Neural cell (in vitro differentiated cells): ENCODE results near the gene PPP2R2D. TPM values are rescaled to one million over a fixed set of nuclear protein-coding genes. Genes with fewer than 3 reads are reported as not detected.
A peak's percentile ranks its signal among the peaks of the same experiment; 100 is the strongest.

Experiments used
- H2AFZ ChIP-seq: fragments of 200-600, 300-800 bp; sonication (generic), shearing (Covaris generic); 2 replicates; pipeline ENCODE4 v1.6.0; 2014; ENCODE audit warnings: low read depth, mild to moderate bottlenecking, antibody characterized with exemption, low read length, moderate library complexity
- H3F3A ChIP-seq: fragments of 200-600 bp; shearing (Covaris generic); 2 replicates; pipeline ENCODE4 v1.6.1; 2016; ENCODE audit warnings: mild to moderate bottlenecking, moderate library complexity, mixed read lengths, antibody characterized with exemption, low read length; ENCODE audit not compliant: insufficient read depth, poor library complexity, severe bottlenecking
- H3K27ac ChIP-seq: fragments of 200-600, 300-800 bp; sonication (generic), shearing (Covaris generic); 2 replicates; pipeline ENCODE4 v1.5.1; 2014; ENCODE audit warnings: mild to moderate bottlenecking, low read length, moderate library complexity
- H3K27me3 ChIP-seq: fragments of 300-800, 200-600 bp; sonication (generic), shearing (Covaris generic); 2 replicates; pipeline ENCODE4 v1.6.0; 2014; ENCODE audit warnings: mild to moderate bottlenecking, low read depth, low read length, moderate library complexity; ENCODE audit not compliant: insufficient read depth
- H3K36me3 ChIP-seq: fragments of 300-800, 200-600 bp; sonication (generic), shearing (Covaris generic); 2 replicates; pipeline ENCODE4 v1.5.1; 2014; ENCODE audit warnings: mild to moderate bottlenecking, antibody characterized with exemption, low read length, moderate library complexity; ENCODE audit not compliant: insufficient read depth
- H3K4me2 ChIP-seq: fragments of 300-800, 200-600 bp; sonication (generic), shearing (Covaris generic); 2 replicates; pipeline ENCODE4 v1.6.0; 2014; ENCODE audit warnings: mild to moderate bottlenecking, low read length
- H3K4me3 ChIP-seq: fragments of 300-800, 200-600 bp; sonication (generic), shearing (Covaris generic); 2 replicates; pipeline ENCODE4 v1.5.1; 2014; ENCODE audit warnings: mild to moderate bottlenecking, low read length, moderate library complexity
- H3K79me2 ChIP-seq: fragments of 200-600 bp; shearing (Covaris generic); replicated peaks from 2 replicates; pipeline ENCODE4 v1.6.0; 2014; ENCODE audit warnings: mild to moderate bottlenecking, low read length, moderate library complexity; ENCODE audit not compliant: insufficient read depth
- H3K9ac ChIP-seq: fragments of 300-800, 200-600 bp; sonication (generic), shearing (Covaris generic); 2 replicates; pipeline ENCODE4 v1.6.1; 2016; ENCODE audit warnings: mild to moderate bottlenecking, low read length, mixed read lengths
- H3K9me2 ChIP-seq: fragments of 200-600 bp; shearing (Covaris generic); 2 replicates; pipeline ENCODE4 v1.6.1; 2016; ENCODE audit warnings: mild to moderate bottlenecking, low read length, mixed read lengths; ENCODE audit not compliant: insufficient read depth
- H3K9me3 ChIP-seq: fragments of 200-600, 300-800 bp; sonication (generic), shearing (Covaris generic); 2 replicates; pipeline ENCODE4 v1.6.1; 2016; ENCODE audit warnings: mild to moderate bottlenecking, mixed run types, low read length, moderate library complexity, mixed read lengths
- H4K20me1 ChIP-seq: fragments of 200-600 bp; shearing (Covaris generic); 2 replicates; pipeline ENCODE4 v1.6.1; 2016; ENCODE audit warnings: mild to moderate bottlenecking, mixed run types; ENCODE audit not compliant: insufficient read depth
- EP300 ChIP-seq: fragments of 450-650 bp; conservative IDR thresholded peaks from 2 replicates; pipeline ENCODE4 v1.6.1; 2014; ENCODE audit warnings: antibody characterized with exemption, mild to moderate bottlenecking, moderate library complexity; ENCODE audit not compliant: poor library complexity, severe bottlenecking
- EZH2 ChIP-seq: fragments of 200-600, 300-800 bp; shearing (Covaris generic), sonication (generic); IDR thresholded peaks from 2 replicates; pipeline ENCODE4 v1.6.1; 2014; ENCODE audit warnings: antibody characterized with exemption, low read length, borderline replicate concordance, mild to moderate bottlenecking; ENCODE audit not compliant: insufficient read depth, poor library complexity, severe bottlenecking
- MXI1 ChIP-seq: fragments of 450-650 bp; conservative IDR thresholded peaks from 2 replicates; pipeline ENCODE4 v1.6.1; 2014; ENCODE audit warnings: antibody characterized with exemption, mild to moderate bottlenecking; ENCODE audit not compliant: poor library complexity, severe bottlenecking
- POLR2AphosphoS5 ChIP-seq: IDR thresholded peaks from 2 replicates; pipeline ENCODE4 v1.6.1; 2012
- RAD21 ChIP-seq: fragments of 450-650 bp; conservative IDR thresholded peaks from 2 replicates; pipeline ENCODE4 v1.6.1; 2014; ENCODE audit warnings: antibody characterized with exemption, mild to moderate bottlenecking, moderate library complexity
- SMC3 ChIP-seq: fragments of 450-650 bp; conservative IDR thresholded peaks from 2 replicates; pipeline ENCODE4 v1.6.1; 2014; ENCODE audit warnings: antibody characterized with exemption, mild to moderate bottlenecking, moderate library complexity; ENCODE audit not compliant: poor library complexity
- TAF1 ChIP-seq: IDR thresholded peaks from 2 replicates; pipeline ENCODE4 v1.6.1; 2012; ENCODE audit warnings: low read depth
- polyA plus RNA-seq: library from polyadenylated mRNA; depleted of rRNA; stranded (reverse); fragments of >200 nt; gene quantifications from 2 replicates; pipeline ENCODE4 v1.2.3, GENCODE V29; 2014
- TF ChIP-seq, protein P1 (sequence below): fragments of 450-650 bp; IDR thresholded peaks from 2 replicates; pipeline ENCODE4 v1.5.1; 2014; ENCODE audit warnings: antibody characterized with exemption, mild to moderate bottlenecking, moderate library complexity; ENCODE audit not compliant: poor library complexity, severe bottlenecking
- TF ChIP-seq, protein P2 (sequence below): IDR thresholded peaks from 2 replicates; pipeline ENCODE4 v1.6.1; 2012; ENCODE audit warnings: borderline replicate concordance

The PPP2R2D gene
- polyA plus RNA-seq, 1 donor from 2014 or later = 71.7 TPM

DNA sequence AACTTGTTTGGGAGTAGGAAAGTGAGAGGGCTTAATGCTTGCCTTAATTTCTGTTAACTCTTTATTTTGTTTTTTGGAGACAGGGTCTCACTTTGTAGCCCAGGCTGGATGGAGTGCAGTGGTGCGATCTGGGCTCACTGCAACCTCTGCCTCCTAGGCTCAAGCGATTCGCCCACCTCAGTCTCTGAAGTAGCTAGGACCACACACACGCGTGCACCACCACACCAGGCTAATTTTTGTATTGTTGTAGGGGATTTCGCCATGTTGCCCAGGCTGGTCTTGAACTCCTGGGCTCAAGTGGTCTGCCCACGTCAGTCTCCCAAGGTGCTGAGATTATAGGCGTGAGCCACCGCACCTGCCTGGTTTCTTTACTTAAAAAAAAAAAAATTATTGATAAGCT lies 1.9 kb downstream of the PPP2R2D start:
- no peaks in the 10 kb centered on the region for H4K20me1 ChIP-seq

DNA sequence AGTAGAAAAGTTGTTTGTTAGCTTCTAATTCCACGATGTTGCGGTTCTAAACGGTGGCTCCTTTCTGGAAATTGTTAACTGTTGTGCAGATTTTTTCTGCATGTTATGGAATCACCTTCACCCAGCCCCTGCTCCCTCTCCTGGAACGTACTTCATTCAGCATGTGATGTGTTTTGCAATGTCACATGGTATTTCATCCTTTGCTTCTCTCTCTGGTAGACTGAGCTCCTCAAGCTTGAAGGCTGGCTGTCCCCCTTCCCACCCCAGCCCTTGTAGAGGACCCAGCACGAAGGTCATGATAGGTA lies 4.4 kb downstream of the PPP2R2D start:
- Histone ChIP-seq H2AFZ (no peak overlapping the region), H3K79me2 (peaks cover 73% of the 10 kb centered on the region), H3F3A (no peaks in the 10 kb centered on the region), H3K27me3 (no peaks in the 10 kb centered on the region), H3K9me2 (no peaks in the 10 kb centered on the region), H3K36me3 (no peaks in the 10 kb centered on the region), H3K4me2 (no peak overlapping the region), H3K9me3 (no peaks in the 10 kb centered on the region), H3K27ac (no peak overlapping the region), H4K20me1 (no peaks in the 10 kb centered on the region), H3K4me3 (peak overlapping the region; percentile 18), H3K9ac (no peak overlapping the region)
- no peak for TF ChIP-seq MXI1
- no peak for TF ChIP-seq EZH2

More for the DNA sequence above, 1.9 kb downstream of the PPP2R2D start:
- no peak overlapping the region for H3K27ac ChIP-seq
- H3K27me3 ChIP-seq = peaks cover 6% of the 10 kb centered on the region
- H2AFZ ChIP-seq = no peak overlapping the region
- peak overlapping the region; percentile 100 for H3K4me2 ChIP-seq
- H3K9me2 ChIP-seq = no peaks in the 10 kb centered on the region
- peak overlapping the region; percentile 99 for H3K4me3 ChIP-seq
- H3K79me2 ChIP-seq = peaks cover 51% of the 10 kb centered on the region
- TF ChIP-seq SMC3 = no peak
- TF ChIP-seq TAF1 = no peak
- TF ChIP-seq, protein P1, sequence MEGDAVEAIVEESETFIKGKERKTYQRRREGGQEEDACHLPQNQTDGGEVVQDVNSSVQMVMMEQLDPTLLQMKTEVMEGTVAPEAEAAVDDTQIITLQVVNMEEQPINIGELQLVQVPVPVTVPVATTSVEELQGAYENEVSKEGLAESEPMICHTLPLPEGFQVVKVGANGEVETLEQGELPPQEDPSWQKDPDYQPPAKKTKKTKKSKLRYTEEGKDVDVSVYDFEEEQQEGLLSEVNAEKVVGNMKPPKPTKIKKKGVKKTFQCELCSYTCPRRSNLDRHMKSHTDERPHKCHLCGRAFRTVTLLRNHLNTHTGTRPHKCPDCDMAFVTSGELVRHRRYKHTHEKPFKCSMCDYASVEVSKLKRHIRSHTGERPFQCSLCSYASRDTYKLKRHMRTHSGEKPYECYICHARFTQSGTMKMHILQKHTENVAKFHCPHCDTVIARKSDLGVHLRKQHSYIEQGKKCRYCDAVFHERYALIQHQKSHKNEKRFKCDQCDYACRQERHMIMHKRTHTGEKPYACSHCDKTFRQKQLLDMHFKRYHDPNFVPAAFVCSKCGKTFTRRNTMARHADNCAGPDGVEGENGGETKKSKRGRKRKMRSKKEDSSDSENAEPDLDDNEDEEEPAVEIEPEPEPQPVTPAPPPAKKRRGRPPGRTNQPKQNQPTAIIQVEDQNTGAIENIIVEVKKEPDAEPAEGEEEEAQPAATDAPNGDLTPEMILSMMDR = no peak
- no peak for TF ChIP-seq EP300
- no peak for TF ChIP-seq MXI1
- no peak for TF ChIP-seq RAD21
- TF ChIP-seq, protein P2, sequence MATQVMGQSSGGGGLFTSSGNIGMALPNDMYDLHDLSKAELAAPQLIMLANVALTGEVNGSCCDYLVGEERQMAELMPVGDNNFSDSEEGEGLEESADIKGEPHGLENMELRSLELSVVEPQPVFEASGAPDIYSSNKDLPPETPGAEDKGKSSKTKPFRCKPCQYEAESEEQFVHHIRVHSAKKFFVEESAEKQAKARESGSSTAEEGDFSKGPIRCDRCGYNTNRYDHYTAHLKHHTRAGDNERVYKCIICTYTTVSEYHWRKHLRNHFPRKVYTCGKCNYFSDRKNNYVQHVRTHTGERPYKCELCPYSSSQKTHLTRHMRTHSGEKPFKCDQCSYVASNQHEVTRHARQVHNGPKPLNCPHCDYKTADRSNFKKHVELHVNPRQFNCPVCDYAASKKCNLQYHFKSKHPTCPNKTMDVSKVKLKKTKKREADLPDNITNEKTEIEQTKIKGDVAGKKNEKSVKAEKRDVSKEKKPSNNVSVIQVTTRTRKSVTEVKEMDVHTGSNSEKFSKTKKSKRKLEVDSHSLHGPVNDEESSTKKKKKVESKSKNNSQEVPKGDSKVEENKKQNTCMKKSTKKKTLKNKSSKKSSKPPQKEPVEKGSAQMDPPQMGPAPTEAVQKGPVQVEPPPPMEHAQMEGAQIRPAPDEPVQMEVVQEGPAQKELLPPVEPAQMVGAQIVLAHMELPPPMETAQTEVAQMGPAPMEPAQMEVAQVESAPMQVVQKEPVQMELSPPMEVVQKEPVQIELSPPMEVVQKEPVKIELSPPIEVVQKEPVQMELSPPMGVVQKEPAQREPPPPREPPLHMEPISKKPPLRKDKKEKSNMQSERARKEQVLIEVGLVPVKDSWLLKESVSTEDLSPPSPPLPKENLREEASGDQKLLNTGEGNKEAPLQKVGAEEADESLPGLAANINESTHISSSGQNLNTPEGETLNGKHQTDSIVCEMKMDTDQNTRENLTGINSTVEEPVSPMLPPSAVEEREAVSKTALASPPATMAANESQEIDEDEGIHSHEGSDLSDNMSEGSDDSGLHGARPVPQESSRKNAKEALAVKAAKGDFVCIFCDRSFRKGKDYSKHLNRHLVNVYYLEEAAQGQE = no peak
- no peak for TF ChIP-seq POLR2AphosphoS5
- no peak for TF ChIP-seq EZH2
- H3F3A ChIP-seq = no peaks in the 10 kb centered on the region
- H3K9me3 ChIP-seq = no peaks in the 10 kb centered on the region
- H3K9ac ChIP-seq = peak overlapping the region; percentile 86
- no peaks in the 10 kb centered on the region for H3K36me3 ChIP-seq
